NCI-H524 treated with DMSO at 0.1 percent for 48 hours (cell line): ENCODE data around the gene PCDH12.
A peak's percentile ranks its signal among the peaks of the same experiment; 100 is the strongest.

Source experiments
- DNase-seq: peaks from one replicate; lab custom pipeline; 2025; lab: John Stamatoyannopoulos, UW

Gene PCDH12

GRCh38 chr5:141958113-141958512, at the start of gene PCDH12:
Gene PCDH12, minus strand, starts transcription at chr5:141958202. Its CDS starts 351 bp downstream, at chr5:141957851.
- peak; percentile 10 for DNase-seq

GRCh38 chr5:142007237-142007544, 49.2 kb upstream of the PCDH12 start:
- DNase-seq: no peak

GRCh38 chr5:142006363-142007236, 48.6 kb upstream of the PCDH12 start:
- DNase-seq: no peak

- DNase-seq: no peak
Observed at GRCh38 chr5:142003266-142003800, 45.3 kb upstream of the PCDH12 start.

- no peak for DNase-seq
Observed at GRCh38 chr5:142000704-142001484, 42.9 kb upstream of the PCDH12 start.

GRCh38 chr5:142000173-142000572, 42.2 kb upstream of the PCDH12 start:
- DNase-seq: no peak

- no peak for DNase-seq
Observed at GRCh38 chr5:141997358-141997960, 39.5 kb upstream of the PCDH12 start.

- DNase-seq: no peak
Observed at GRCh38 chr5:141995656-141996055, 37.7 kb upstream of the PCDH12 start.

GRCh38 chr5:141994511-141995136, 36.6 kb upstream of the PCDH12 start:
- no peak for DNase-seq

GRCh38 chr5:141992349-141992963, 34.5 kb upstream of the PCDH12 start:
- no peak for DNase-seq

GRCh38 chr5:141989720-141990119, 31.7 kb upstream of the PCDH12 start:
- no peak for DNase-seq

- no peak for DNase-seq
Observed at GRCh38 chr5:141986072-141986471, 28.1 kb upstream of the PCDH12 start.

GRCh38 chr5:141982626-141983025, 24.6 kb upstream of the PCDH12 start:
- DNase-seq: no peak

- no peak for DNase-seq
Observed at GRCh38 chr5:141978389-141978788, 20.4 kb upstream of the PCDH12 start.

GRCh38 chr5:141976176-141976575, 18.2 kb upstream of the PCDH12 start:
- no peak for DNase-seq

GRCh38 chr5:141973871-141974595, 16.0 kb upstream of the PCDH12 start:
- no peak for DNase-seq

- no peak for DNase-seq
Observed at GRCh38 chr5:141969783-141970771, 12.1 kb upstream of the PCDH12 start.

- DNase-seq: peak; percentile 28
Observed at GRCh38 chr5:141968914-141969608, 11.1 kb upstream of the PCDH12 start, which contains the start of gene RNF14. Gene RNF14, plus strand, starts transcription at chr5:141969105. Its CDS starts 4,484 bp downstream, at chr5:141973589.

GRCh38 chr5:141966963-141967333, 8.9 kb upstream of the PCDH12 start:
- no peak for DNase-seq
